Peyer's patch (tissue), 4 donors: ENCODE data around the gene RAPGEF2.

Experiments used
- POLR2A ChIP-seq, 2 donors: fragments of 450-650 bp; IDR thresholded peaks; one replicate each; pipeline ENCODE4 v1.5.1; 2017; ENCODE audit warnings: antibody characterized with exemption in 2 of 2, mild to moderate bottlenecking in 2 of 2, moderate library complexity in 2 of 2
- TF ChIP-seq, protein P1 (sequence below), 6 experiments: fragments of 450-650 bp in 4 of 6; fragments of 200-600 bp in 2 of 6; sonication (generic) in 1 of 6; IDR thresholded peaks; one replicate each; pipeline ENCODE4 v1.5.1; 2017 to 2019; ENCODE audit warnings: antibody characterized with exemption in 6 of 6, mild to moderate bottlenecking in 3 of 6, moderate library complexity in 1 of 6

- TF ChIP-seq, protein P1, sequence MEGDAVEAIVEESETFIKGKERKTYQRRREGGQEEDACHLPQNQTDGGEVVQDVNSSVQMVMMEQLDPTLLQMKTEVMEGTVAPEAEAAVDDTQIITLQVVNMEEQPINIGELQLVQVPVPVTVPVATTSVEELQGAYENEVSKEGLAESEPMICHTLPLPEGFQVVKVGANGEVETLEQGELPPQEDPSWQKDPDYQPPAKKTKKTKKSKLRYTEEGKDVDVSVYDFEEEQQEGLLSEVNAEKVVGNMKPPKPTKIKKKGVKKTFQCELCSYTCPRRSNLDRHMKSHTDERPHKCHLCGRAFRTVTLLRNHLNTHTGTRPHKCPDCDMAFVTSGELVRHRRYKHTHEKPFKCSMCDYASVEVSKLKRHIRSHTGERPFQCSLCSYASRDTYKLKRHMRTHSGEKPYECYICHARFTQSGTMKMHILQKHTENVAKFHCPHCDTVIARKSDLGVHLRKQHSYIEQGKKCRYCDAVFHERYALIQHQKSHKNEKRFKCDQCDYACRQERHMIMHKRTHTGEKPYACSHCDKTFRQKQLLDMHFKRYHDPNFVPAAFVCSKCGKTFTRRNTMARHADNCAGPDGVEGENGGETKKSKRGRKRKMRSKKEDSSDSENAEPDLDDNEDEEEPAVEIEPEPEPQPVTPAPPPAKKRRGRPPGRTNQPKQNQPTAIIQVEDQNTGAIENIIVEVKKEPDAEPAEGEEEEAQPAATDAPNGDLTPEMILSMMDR (IDR thresholded peaks at IDR 0.05), result peak in 3 of 6 experiments; percentile 6 to 26 (median 22)
- TF ChIP-seq POLR2A (IDR thresholded peaks at IDR 0.05), result no peak
Observed at GRCh38 chr4:159191989-159192388, 89.1 kb downstream of the RAPGEF2 start.
